H1 (cell line): ENCODE measurements around the gene NMT2. TPM values are rescaled to one million over a fixed set of nuclear protein-coding genes. Genes with fewer than 3 reads are reported as not detected.

ENCODE experiments used
- ASH2L ChIP-seq: fragments of 200-600, 300-600 bp; sonication (generic); IDR thresholded peaks from one replicate; pipeline ENCODE4 v1.7.1; 2017; ENCODE audit warnings: low read length
- ATF3 ChIP-seq: IDR thresholded peaks from 2 replicates; pipeline ENCODE4 v1.6.1; 2011; ENCODE audit warnings: low read depth, mild to moderate bottlenecking, low read length; ENCODE audit not compliant: insufficient read depth
- CREB1 ChIP-seq: IDR thresholded peaks from 2 replicates; pipeline ENCODE4 v1.6.1; 2012; ENCODE audit warnings: inconsistent platforms
- E2F6 ChIP-seq: IDR thresholded peaks from 2 replicates; pipeline ENCODE4 v1.6.1; 2012; ENCODE audit warnings: inconsistent platforms
- EP300 ChIP-seq, 2 experiments: IDR thresholded peaks; 1 replicate in 1 of 2; 2 replicates in 1 of 2; pipeline ENCODE4 v1.6.1; 2011 to 2012; ENCODE audit warnings: low read depth in 2 of 2, low read length in 2 of 2, mild to moderate bottlenecking in 2 of 2, borderline replicate concordance in 1 of 2, inconsistent platforms in 1 of 2, moderate library complexity in 1 of 2
- FOSL1 ChIP-seq: IDR thresholded peaks from 2 replicates; pipeline ENCODE4 v1.6.1; 2011; ENCODE audit warnings: mild to moderate bottlenecking, low read depth, low read length, moderate library complexity; ENCODE audit not compliant: insufficient read depth
- KDM1A ChIP-seq: fragments of 200-600, 300-600 bp; sonication (generic); IDR thresholded peaks from 2 replicates; pipeline ENCODE4 v1.7.1; 2016; ENCODE audit warnings: mild to moderate bottlenecking, low read length, borderline replicate concordance
- KDM4A ChIP-seq: IDR thresholded peaks from one replicate; pipeline ENCODE4 v1.7.1; 2012; ENCODE audit warnings: low read depth, mild to moderate bottlenecking, moderate library complexity, low read length, inconsistent platforms; ENCODE audit not compliant: severe bottlenecking
- MAX ChIP-seq: IDR thresholded peaks from 2 replicates; pipeline ENCODE4 v1.6.1; 2012; ENCODE audit warnings: inconsistent platforms
- NANOG ChIP-seq: IDR thresholded peaks from 2 replicates; pipeline ENCODE4 v1.6.1; 2011; ENCODE audit warnings: low read length, low read depth, mild to moderate bottlenecking, inconsistent platforms; ENCODE audit not compliant: insufficient read depth, poor library complexity, severe bottlenecking
- PHF8 ChIP-seq: fragments of 200-600 bp; sonication (generic); conservative IDR thresholded peaks from 2 replicates; pipeline ENCODE4 v1.7.1; 2012; ENCODE audit warnings: low read depth, mild to moderate bottlenecking, inconsistent platforms, low read length, moderate library complexity
- POU5F1 ChIP-seq: IDR thresholded peaks from 2 replicates; pipeline ENCODE4 v1.6.1; 2011; ENCODE audit warnings: low read depth, mild to moderate bottlenecking, low read length, moderate library complexity
- RNF2 ChIP-seq: fragments of 200-900, 300-1000 bp; sonication (generic); IDR thresholded peaks from 2 replicates; pipeline ENCODE4 v1.7.1; 2016; ENCODE audit warnings: borderline replicate concordance, low read depth, mild to moderate bottlenecking, antibody characterized with exemption, low read length; ENCODE audit not compliant: poor library complexity, severe bottlenecking; ENCODE audit errors: missing control alignments
- SIN3A ChIP-seq, 2 experiments: IDR thresholded peaks in 1 of 2; conservative IDR thresholded peaks in 1 of 2; 2 replicates each; pipeline ENCODE4 v1.6.1; 2011 to 2012; ENCODE audit warnings: low read length in 2 of 2, improper control_type of control experiment in 1 of 2, low read depth in 1 of 2, mild to moderate bottlenecking in 1 of 2
- SRF ChIP-seq: IDR thresholded peaks from 2 replicates; pipeline ENCODE4 v1.6.1; 2011; ENCODE audit warnings: mild to moderate bottlenecking, low read depth, low read length, moderate library complexity
- TAF7 ChIP-seq: optimal IDR thresholded peaks from 2 replicates; pipeline ENCODE3; 2011; ENCODE audit warnings: low read depth, mild to moderate bottlenecking, inconsistent platforms, low read length, moderate library complexity, borderline replicate concordance
- YY1 ChIP-seq: IDR thresholded peaks from 2 replicates; pipeline ENCODE4 v1.6.1; 2011; ENCODE audit warnings: low read depth, mild to moderate bottlenecking, low read length
- ZNF274 ChIP-seq: IDR thresholded peaks from 2 replicates; pipeline ENCODE4 v1.7.0; 2012; ENCODE audit warnings: low read length, borderline replicate concordance; ENCODE audit errors: extremely low read depth
- polyA plus RNA-seq, 7 experiments: library from polyadenylated mRNA; depleted of rRNA in 3 of 7; stranded (reverse) in 5 of 7; unstranded in 2 of 7; fragments of >200 nt in 5 of 7; fragments of 200-250 nt in 2 of 7; gene quantifications; 1 replicate in 5 of 7; 2 replicates in 1 of 7; 4 replicates in 1 of 7; pipeline versions ENCODE4 v1.2.1 to v1.2.3, GENCODE V29; 2011 to 2013; ENCODE audit warnings: missing spikeins in 2 of 7, mixed read lengths in 2 of 7
- total RNA-seq: library from RNA; stranded (reverse); fragmentation: NEBNext Ultra II Directional; extraction: Animal tissue kit (Norgen Biotek cat#: 25700); gene quantifications from 2 replicates; pipeline ENCODE4 v1.2.1, GENCODE V29; 2021

The NMT2 gene
- total and polyA plus RNA-seq, 2 of the 8 experiments (the other 6 are each of a cell fraction or from before 2014, with no cell fraction given) = 4.4 to 15.4 TPM

- peak; percentile 31 to 74; a peak in 2 of 4 replicates for TF ChIP-seq SIN3A (conservative IDR thresholded peaks at IDR 0.05 in 1 of 2, IDR thresholded peaks at IDR 0.05 in 1 of 2; ENCODE audit: low read depth in 1 of 2, low read length in 2 of 2)
- peak; percentile 88 for TF ChIP-seq PHF8
- TF ChIP-seq POU5F1 = no peak
- no peak for TF ChIP-seq SRF
- TF ChIP-seq CREB1 = peak; percentile 7; the same call in 1 of the 2 replicates
- peak; percentile 31; the same call in 1 of the 2 replicates for TF ChIP-seq KDM1A
- TF ChIP-seq EP300 (IDR thresholded peaks at IDR 0.05; ENCODE audit: borderline replicate concordance in 1 of 2, low read depth in 2 of 2, low read length in 2 of 2) = no peak
- no peak for TF ChIP-seq TAF7
- peak; percentile 50 for TF ChIP-seq E2F6
- peak; percentile 24 for TF ChIP-seq NANOG
- 0 out of 2 replicates have a peak, but pooled peaks have one; percentile 17 for TF ChIP-seq YY1
- peak; percentile 66; the same call in 1 of the 2 replicates for TF ChIP-seq MAX
- TF ChIP-seq ATF3 = no peak
- TF ChIP-seq FOSL1 = no peak
- no peak for TF ChIP-seq ZNF274
- peak; percentile 64 for TF ChIP-seq ASH2L
- TF ChIP-seq KDM4A = peak; percentile 91
- no peak for TF ChIP-seq RNF2
Measured at GRCh38 chr10:15088428-15089261, 79.8 kb downstream of the NMT2 start, which contains the start of gene ACBD7 (continued).
